Psoas muscle (tissue), 8 donors: ENCODE results near the gene AXIN1. TPM values are rescaled to one million over a fixed set of nuclear protein-coding genes. Genes with fewer than 3 reads are reported as not detected.

Source experiments
- ATAC-seq, 4 donors: fragments of 200-7000 bp; cut with Tn5 transposase; one replicate each; pipeline ENCODE4 v1.9.1; 2020; ENCODE audit warnings: moderate library complexity in 3 of 4, mild to moderate bottlenecking in 2 of 4
- DNase-seq, 2 donors: peaks; one replicate each; pipeline ENCODE4 v3.0.0-alpha.2; 2020
- H3K27ac ChIP-seq: fragments of 200-600 bp; one replicate; pipeline ENCODE4 v1.8.0; 2022
- H3K27me3 ChIP-seq, 3 donors: fragments of 200-600 bp in 1 of 3; one replicate each; pipeline versions ENCODE4 v1.6.1 to v1.8.0; 2013 to 2022; ENCODE audit warnings: low read length in 2 of 3, mild to moderate bottlenecking in 2 of 3, moderate library complexity in 1 of 3; ENCODE audit not compliant: insufficient read depth in 3 of 3
- H3K36me3 ChIP-seq, 2 donors: fragments of 200-600 bp in 1 of 2; one replicate each; pipeline versions ENCODE4 v1.6.1 to v1.8.0; 2013 to 2022; ENCODE audit warnings: low read depth in 1 of 2, mild to moderate bottlenecking in 1 of 2, moderate library complexity in 1 of 2; ENCODE audit not compliant: insufficient read depth in 1 of 2
- H3K4me1 ChIP-seq: fragments of 200-600 bp; one replicate; pipeline ENCODE4 v1.8.0; 2022
- H3K4me3 ChIP-seq: fragments of 200-600 bp; one replicate; pipeline ENCODE4 v1.8.0; 2022; ENCODE audit warnings: mild to moderate bottlenecking
- H3K9me3 ChIP-seq: fragments of 200-600 bp; one replicate; pipeline ENCODE4 v1.8.0; 2022
- WGBS, 3 donors: extraction: QIAGEN DNeasy Blood & Tissue Kit; methylation state at CpG; one replicate each; pipeline versions ENCODE4 v1.1.6 to v1.1.7; 2013; 5-methylcytosine and 5-hydroxymethylcytosine counted together
- intact Hi-C, 2 donors: fragments of 100-400 bp; cut with DNase I; formaldehyde crosslinking; loops; one replicate each; pipeline versions ENCODE4 v1.11.0 to v1.14.2; 2022
- polyA plus RNA-seq, 3 donors: library from polyadenylated mRNA; stranded (reverse); fragments of 200-250 nt; gene quantifications; one replicate each; pipeline ENCODE4 v1.2.3, GENCODE V29; 2013
- total RNA-seq, 4 donors: library from RNA; stranded (reverse); fragmentation: NEBNext Ultra II Directional in 2 of 4; extraction: Animal tissue kit (Norgen Biotek cat#: 25700) in 2 of 4; gene quantifications; one replicate each; pipeline versions ENCODE4 v1.2.1 to v1.2.4, GENCODE V29; 2021 to 2023
- TF ChIP-seq, protein P1 (sequence below): fragments of 200-600 bp; IDR thresholded peaks from one replicate; pipeline ENCODE4 v1.8.0; 2022; ENCODE audit warnings: antibody characterized with exemption
- donor health status: healthy with polysubstance abuse.
- donor health status: DM: no; HTN: no; CAD: no; lungs with moderate emphysema.
- donor health status: Bipolar disorder and iron deficiency.
- donor health status: healthy.
- donor health status: DM: yes; HTN: yes; CAD: no.
- donor health status: DM: no; HTN: no; CAD: no.
- donor health status: DM: no; HTN: no; CAD: no.
- donor health status: DM: yes; HTN: yes; CAD: no.

Gene AXIN1
- total and polyA plus RNA-seq, 7 donors = 12.1 to 32.3 (median 23.2) TPM

DNA sequence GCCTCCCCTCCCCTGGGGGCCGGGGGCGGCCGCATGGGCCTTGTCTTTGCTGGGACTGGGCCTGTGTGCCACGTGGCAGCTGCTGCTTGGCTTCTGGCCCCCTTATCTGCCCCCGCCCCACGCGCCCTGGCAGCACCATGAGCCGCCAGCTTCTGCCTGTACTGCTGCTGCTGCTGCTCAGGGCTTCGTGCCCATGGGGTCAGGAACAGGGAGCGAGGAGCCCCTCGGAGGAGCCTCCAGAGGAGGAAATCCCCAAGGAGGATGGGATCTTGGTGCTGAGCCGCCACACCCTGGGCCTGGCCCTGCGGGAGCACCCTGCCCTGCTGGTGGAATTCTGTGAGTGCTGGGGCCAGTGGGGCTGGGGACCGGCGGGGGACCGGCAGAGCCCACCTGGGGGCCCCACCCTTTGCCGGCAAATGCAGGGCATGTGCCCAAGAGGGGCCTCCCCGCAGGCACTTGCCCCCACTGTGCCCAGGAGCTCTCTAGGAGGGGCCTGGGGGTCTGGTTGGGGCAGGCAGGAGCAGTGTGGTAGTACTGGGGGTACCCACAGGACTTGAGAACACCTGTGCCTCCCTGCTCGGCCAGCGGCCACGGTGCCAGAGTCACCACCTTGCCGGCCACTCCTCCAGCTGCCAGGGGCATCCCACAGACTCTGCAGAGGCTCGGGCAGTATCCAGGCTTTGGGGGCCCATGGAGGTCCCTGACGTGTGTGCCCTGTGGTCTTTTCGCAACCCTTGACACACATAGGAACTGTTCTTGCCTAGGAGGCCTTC, 69.3 kb downstream of the AXIN1 start, which contains the start of gene PDIA2:
PDIA2 (plus strand) TSS at position 132 of the 773 bp plus-strand sequence; CDS start at position 138, 6 bp downstream.
- intact Hi-C loops = loop anchor here in 1 of 2 donors (2.0 kb wide), 1 partner anchor 58 kb away; no protein-coding TSS in a partner anchor
- no peak within 1 kb of the TSS for H3K4me3 ChIP-seq
- H3K27ac ChIP-seq = no peak within 1 kb of the TSS
- peaks cover 0 to 27% (median 12%) of the 10 kb centered on the region in 3 donors for H3K27me3 ChIP-seq
- peaks cover 0 to 12% of the 10 kb centered on the region in 2 donors for H3K36me3 ChIP-seq
- DNase-seq = peak in 1 of 2 donors; percentile 43
- H3K4me1 ChIP-seq = peaks cover 6% of the 10 kb centered on the region
- TF ChIP-seq, protein P1, sequence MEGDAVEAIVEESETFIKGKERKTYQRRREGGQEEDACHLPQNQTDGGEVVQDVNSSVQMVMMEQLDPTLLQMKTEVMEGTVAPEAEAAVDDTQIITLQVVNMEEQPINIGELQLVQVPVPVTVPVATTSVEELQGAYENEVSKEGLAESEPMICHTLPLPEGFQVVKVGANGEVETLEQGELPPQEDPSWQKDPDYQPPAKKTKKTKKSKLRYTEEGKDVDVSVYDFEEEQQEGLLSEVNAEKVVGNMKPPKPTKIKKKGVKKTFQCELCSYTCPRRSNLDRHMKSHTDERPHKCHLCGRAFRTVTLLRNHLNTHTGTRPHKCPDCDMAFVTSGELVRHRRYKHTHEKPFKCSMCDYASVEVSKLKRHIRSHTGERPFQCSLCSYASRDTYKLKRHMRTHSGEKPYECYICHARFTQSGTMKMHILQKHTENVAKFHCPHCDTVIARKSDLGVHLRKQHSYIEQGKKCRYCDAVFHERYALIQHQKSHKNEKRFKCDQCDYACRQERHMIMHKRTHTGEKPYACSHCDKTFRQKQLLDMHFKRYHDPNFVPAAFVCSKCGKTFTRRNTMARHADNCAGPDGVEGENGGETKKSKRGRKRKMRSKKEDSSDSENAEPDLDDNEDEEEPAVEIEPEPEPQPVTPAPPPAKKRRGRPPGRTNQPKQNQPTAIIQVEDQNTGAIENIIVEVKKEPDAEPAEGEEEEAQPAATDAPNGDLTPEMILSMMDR = no peak
- WGBS, 3 donors = 53 to 67% (median 65%) methylated on average over 21 to 25 of the region's 25 CpGs
- ATAC-seq = no peak
- no peaks in the 10 kb centered on the region for H3K9me3 ChIP-seq

DNA sequence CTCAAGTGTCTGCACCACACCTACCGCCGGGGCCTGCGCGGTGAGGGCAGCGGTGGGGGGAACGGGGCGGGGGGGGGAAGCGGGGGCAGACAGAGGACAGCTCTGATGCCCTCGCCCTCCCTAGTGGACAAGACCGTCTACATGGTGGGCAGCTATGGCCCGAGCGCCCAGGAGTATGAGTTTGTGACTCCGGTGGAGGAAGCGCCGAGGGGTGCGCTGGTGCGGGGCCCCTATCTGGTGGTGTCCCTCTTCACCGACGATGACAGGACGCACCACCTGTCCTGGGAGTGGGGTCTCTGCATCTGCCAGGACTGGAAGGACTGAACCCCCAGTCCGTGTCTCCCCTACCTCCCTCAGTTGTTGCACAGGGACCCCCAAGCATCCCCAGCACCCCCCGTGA, 70.0 kb downstream of the AXIN1 start:
- intact Hi-C loops = loop anchor here in 1 of 2 donors (2.0 kb wide), 1 partner anchor 58 kb away; no protein-coding TSS in a partner anchor
- Histone ChIP-seq H3K4me1 (peaks cover 6% of the 10 kb centered on the region), H3K27me3 (peaks cover 0 to 27% (median 12%) of the 10 kb centered on the region in 3 donors), H3K27ac (no peak overlapping the region), H3K9me3 (no peaks in the 10 kb centered on the region), H3K36me3 (peaks cover 0 to 5% of the 10 kb centered on the region in 2 donors), H3K4me3 (no peak overlapping the region)
- TF ChIP-seq, protein P1 = no peak
- ATAC-seq (no peak), DNase-seq (peak in 1 of 2 donors; percentile 51)
- 76 to 81% (median 78%) methylated on average over 19 to 22 of the region's 22 CpGs for WGBS, 3 donors

DNA sequence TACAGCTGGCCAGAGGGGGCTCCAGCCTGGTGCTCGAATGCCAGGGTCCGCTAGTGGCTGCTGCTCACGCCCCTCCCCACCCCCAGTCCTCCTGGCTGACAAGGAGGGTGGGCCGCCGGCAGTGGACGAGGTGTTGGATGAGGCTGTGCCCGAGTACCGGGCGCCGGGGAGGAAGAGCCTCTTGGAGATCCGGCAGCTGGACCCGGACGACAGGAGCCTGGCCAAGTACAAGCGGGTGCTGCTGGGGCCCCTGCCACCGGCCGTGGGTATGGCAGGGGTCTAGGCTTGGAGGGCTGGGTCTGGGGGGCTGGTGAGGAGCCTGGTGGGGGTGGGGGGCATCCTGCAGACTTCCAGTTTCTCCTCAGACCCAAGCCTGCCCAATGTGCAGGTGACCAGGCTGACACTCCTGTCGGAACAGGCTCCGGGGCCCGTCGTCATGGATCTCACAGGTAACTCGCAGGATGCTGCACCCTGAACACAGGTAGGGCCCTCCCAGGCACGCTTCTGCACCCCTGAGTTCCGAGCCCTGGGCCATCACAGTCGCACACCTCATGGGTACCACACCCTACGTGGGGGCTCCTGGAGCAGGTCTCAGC, 70.8 kb downstream of the AXIN1 start:
- no peak for ATAC-seq

DNA sequence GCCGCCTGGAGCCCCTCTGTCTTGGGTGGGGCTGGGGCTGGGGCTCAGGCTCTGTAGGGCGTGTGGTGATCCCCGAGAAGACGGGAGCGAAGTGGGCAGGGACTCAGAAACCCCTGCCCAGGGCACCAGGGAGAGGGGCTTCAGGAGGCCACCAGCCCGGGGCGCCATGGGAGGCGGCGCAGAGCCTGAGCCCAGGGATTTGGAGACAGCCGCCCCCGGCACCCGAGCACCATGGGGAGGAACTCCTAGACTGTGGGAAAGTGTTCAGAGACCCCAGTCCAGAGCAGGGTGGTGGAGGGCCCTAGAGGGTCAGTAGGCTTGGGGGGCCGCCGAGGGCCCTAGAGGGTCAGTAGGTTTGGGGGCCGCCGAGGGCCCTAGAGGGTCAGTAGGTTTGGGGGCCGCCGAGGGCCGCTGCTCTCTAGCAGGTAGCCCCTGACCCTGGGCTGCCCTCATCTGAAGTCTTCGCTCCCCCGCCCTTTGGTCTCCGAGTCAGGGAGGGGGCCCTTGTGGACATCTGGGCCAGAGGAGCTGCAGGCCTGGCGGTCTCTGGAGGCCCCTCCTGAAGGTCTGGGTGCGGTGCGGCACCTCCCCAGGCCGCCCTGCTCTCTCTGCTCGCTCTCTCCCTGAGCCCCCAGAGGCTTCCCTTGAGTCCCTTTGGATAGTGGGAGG, 71.4 kb downstream of the AXIN1 start:
- 31 to 40% (median 36%) methylated on average over 17 to 27 of the region's 27 CpGs for WGBS, 3 donors
- ATAC-seq = no peak

More for the DNA sequence above, 70.8 kb downstream of the AXIN1 start:
- TF ChIP-seq, protein P1 = no peak
- WGBS, 3 donors = 46 to 50% (median 49%) methylated on average over 25 of the region's 25 CpGs
- Histone ChIP-seq H3K4me3 (no peak overlapping the region), H3K27ac (no peak overlapping the region), H3K27me3 (peaks cover 0 to 27% (median 12%) of the 10 kb centered on the region in 3 donors), H3K9me3 (no peaks in the 10 kb centered on the region), H3K36me3 (no peaks in the 10 kb centered on the region), H3K4me1 (peaks cover 6% of the 10 kb centered on the region)
- intact Hi-C loops = loop anchor here in 1 of 2 donors (2.0 kb wide), 1 partner anchor 59 kb away; no protein-coding TSS in a partner anchor
- peak in 1 of 2 donors; percentile 48 for DNase-seq

More for the DNA sequence above, 71.4 kb downstream of the AXIN1 start:
- Histone ChIP-seq H3K36me3 (no peaks in the 10 kb centered on the region), H3K4me3 (peak overlapping the region; percentile 57), H3K27ac (no peak overlapping the region), H3K9me3 (no peaks in the 10 kb centered on the region), H3K4me1 (peaks cover 6% of the 10 kb centered on the region), H3K27me3 (peaks cover 0 to 32% (median 13%) of the 10 kb centered on the region in 3 donors)
- intact Hi-C loops = no loop called here
- DNase-seq = peak in 1 of 2 donors; percentile 50
- TF ChIP-seq, protein P1 = no peak
